HG02759 (cell line): Measurements from ENCODE around the gene SSNA1.
A peak's percentile ranks its signal among the peaks of the same experiment; 100 is the strongest.

Experiments
- ATAC-seq: cut with Tn5 transposase; IDR thresholded peaks from one replicate; pipeline ENCODE4 v1.9.1; 2021; ENCODE audit warnings: mild to moderate bottlenecking, moderate library complexity; ENCODE audit not compliant: unreplicated experiment

SSNA1 gene

DNA sequence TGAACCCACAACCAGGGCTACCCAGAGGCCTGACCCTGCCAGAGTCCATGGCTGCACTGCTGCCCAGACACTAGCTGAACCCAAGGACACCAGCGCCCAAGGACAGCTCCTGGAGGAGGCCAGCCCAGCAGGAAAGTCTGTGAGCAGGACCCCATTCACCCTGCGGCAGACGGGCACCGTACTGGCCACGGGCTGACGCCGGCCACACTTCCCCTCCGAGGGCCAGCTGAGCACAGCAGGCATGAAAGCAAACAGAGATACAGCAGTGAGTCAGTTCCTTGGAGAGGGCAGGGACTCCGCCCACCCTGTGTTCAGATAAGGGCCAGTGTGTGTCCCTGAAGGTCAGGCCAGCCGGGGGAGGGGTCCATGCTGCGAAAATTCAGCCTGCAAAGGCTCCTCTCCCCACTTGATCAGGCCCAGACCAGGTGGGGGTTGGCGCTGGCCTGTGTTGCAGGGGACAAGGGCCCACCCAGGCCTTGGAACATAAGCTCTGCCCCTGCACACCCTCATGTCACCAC lies 30.3 kb downstream of the SSNA1 start:
- ATAC-seq = no peak

DNA sequence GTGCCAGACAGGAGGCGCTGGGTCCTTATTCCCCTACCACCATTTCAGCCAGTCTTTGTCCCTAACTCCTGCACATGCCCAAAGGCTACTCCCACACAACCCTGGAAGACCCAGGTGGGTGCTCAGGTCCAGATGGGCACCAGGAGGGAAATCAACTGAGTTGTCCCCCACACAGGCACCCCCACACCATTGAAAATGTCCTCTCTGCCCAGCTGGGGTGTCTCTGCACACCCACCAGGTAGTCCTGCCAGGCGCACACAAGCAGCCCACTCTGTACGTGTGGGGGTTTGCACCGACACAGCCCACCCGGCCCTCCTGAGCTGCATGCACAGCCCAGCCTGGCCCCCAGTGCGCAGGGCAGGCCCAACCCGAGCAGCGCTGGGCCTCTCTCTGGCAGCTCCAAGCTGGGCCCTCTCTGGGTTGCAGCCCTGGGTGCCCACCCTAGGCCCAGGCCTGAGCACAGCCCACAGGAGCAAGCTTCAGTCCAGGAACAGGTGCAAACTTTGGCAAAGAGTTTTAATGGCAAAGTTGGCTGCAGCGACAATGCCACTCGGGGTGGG lies 31.4 kb downstream of the SSNA1 start:
- ATAC-seq = no peak

DNA sequence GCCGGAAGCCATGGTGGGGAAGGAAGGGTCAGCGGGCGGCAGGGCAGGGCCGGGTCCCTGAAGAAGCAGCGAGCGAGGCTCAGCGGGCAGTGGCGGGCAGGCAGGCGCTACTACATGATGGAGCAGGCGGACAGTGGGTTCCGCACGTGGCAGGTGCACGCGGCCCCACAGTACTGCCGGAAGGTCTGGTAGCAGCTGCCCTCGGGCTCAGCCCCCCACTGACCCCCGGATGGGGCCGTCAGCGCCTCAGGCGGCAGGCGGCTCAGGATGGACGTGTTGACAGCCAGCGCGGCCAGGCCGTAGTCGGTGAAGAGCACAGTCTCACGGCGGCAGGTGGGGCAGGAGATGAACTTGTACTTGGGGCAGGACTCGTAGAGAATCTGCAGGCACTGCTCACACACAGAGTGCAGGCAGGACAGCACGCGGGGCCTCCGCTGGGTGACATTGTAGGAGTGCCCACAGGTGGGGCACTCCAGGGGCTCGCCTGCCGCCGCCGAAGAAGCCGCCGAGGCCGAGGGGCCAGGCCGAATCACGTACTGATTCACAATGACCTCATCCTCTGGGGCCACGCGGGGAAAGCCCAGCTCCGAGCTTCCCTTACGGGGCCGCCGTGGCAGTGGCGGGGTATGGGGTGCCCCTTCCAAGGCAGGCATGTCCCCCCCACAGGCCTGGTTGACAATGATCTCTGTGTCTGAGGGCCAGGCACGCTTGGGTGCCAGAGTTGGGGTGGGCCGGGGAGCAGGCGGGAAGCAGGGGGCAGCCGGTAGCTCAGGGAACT lies 32.0 kb downstream of the SSNA1 start:
- ATAC-seq = no peak

DNA sequence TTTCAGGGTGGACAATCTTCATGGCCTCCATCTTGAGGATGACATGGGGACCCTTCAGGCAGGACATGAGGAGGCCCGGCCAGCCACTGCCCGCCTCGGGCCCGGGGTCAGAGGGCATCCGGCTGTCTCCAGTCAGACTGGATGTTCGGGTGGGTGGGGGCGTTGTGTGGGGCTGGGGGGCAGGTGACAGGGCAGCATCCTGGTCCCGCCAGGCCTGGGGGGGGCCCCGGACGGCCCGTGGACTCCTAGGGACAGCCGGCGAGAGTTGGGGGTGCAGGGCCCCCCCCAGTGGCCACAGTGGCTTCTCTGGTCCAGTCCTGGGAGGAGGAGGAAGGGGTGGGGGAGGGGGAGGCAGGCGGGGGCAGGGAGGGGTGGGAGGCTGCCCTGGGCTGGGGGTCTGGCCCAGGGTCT lies 32.6 kb downstream of the SSNA1 start:
- no peak for ATAC-seq

DNA sequence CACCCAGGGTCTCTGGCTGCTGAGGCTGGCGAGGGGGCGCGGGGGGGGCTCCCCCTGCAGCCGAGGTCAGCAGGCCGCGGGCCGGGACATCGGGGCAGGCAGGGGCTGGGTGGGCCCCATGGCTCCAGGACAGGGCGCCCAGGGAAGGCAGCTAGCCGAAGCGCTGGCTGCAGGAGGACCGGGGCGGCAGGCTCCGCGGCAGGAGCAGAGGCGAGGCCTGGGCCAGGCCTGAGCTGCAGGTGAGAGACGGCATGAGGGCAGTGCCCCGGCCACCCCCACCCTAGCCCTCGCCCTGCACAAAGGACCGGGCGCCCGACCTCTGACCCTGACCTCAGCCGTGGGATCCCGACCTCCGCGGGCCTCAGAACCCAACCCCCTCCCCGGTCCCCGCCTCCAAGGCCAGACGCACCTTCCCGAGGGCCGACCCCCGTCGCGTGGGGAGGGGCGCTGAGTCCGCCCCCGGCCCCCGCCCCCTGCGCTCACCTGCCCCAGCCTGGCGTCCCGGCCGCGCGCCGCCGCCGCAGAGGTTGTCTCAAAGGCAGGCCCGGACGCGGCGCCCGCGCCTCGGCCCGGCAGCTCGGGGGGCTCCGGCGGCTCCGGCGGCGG lies 33.1 kb downstream of the SSNA1 start:
- ATAC-seq = no peak

DNA sequence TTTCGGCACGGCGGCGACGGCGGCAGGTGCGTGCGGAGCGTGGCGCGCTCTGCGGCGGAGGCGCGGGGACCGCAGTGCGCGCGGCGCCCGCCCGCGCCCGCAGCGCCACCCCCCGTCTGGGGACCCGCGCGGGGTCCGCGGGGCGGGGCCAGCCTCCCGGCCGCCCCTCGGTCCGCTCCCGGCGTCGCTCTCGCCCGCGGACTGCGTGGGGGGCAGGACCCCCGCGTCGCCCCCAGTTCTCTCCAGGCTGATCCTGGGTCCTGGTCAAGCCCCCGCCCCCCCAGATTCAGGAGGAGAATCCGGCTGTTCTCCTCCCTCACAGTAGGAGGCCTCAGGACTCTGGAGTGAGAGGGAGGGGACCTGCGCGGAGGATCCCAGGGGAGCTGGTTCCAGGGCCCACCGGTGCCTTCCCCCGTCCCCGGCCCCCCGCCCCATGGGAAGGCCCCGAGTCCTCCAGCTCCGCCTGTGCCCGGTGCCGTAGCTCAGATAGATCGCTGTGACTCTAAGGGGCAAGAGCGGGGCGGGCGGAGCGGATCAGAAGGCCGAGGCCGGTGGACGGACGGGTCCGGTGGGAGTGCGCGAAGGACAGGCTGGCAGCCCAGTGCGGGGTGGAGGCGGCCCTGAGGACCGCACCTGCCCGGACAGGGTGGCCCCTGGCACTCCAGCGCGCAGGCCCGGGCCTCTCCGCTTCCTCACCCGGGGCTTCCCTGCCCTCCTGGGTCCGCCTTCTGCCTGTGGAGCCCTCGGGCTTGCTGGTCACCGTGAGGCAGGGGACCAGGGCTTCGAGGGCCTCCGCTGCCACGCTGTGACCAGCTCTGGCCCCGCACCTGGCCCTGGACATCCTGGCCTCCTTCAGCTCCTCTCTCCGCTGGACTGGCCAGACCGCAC lies 34.0 kb downstream of the SSNA1 start, which contains the start of gene RNF208:
TSS of gene RNF208 (minus strand) at position 51 of the 888 bp plus-strand sequence. CDS start 1,028 bp downstream, outside the sequence.
- ATAC-seq = peak; percentile 5

DNA sequence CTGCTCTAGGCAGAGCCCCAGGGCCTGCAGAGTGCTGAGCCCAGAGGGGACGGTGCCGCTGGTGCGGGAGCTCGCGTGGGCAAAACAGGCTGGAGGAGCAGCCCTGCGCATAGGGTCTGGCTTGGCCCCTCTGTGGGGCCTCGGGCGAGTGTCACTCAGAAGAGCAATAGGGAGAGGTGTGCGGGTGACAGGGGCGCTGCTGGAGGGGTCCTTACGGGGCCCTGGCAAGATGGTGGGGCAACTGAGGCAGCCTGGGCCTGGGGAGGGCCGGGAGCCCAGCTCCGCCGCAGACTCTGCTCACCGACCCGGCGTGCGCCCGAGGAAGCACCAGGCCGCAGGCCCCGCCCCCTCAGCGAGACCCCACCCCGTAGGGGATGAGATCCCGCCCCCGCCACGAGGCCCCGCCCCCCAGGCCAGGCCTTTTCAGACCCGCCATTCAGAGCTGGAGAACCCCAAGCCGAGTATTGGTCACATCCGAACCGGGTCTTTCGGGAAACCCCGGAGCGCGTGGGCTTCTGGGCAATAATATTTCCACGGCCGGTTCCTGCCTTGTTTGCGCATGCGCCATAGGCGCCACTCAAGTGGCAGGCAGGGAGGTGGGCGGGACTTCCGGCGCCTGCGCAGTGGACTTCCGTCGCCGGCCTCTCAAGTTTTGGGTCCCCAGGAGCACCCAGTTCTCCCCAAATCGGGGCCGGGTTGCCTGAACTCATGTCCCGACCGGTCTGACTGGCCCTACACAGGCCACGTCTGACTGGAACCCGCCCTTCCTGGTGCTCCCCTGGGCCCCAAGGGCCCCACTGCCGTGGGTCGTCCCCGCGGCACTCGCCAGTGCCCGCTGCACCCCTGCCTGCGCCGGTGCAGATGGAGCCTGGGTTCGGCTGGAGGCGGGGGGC lies 34.8 kb downstream of the SSNA1 start:
- ATAC-seq = peak; percentile 76

DNA sequence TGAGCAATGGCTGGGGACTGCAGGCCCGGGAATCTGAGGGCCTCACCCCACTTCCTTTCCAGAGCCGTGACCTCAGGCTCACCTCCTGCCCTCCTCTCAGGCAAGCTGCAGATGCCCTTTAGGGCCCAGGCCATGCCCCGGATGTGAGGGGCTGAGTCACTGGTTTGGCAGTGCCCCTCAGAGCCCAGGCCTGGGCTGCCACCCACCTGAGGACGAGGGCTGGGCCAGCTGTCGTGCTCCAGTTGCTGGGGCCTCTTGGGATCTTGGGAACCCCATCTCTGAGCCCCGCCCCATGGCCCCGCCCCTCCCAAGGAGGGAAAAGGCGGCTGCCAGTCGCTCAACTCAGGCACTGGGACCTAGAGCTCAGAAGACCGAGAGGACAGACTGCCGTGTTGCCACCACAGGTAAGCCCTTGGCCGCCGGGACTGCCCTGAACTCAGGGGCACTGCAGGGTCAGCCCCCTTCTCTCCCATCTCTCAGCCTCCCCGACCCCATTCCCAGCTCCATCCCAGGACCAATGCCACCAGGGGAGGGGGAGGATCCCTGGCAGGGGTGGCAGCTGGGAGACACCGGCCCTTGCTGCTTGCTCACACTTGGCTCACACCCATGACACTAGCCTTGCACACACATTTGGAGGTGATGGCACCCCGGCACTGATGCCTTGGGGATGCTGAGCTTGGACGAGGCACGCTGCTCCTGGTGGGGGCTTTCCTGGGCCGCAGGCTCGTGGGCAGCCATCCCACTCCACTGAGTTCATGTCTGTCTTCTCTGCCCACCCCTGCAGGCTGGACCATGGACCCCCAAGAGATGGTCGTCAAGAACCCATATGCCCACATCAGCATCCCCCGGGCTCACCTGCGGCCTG lies 36.6 kb downstream of the SSNA1 start, which contains the start of gene CYSRT1:
TSS of gene CYSRT1 (plus strand) at position 345 of the 865 bp plus-strand sequence. CDS start at position 793, 448 bp downstream.
- ATAC-seq = no peak

DNA sequence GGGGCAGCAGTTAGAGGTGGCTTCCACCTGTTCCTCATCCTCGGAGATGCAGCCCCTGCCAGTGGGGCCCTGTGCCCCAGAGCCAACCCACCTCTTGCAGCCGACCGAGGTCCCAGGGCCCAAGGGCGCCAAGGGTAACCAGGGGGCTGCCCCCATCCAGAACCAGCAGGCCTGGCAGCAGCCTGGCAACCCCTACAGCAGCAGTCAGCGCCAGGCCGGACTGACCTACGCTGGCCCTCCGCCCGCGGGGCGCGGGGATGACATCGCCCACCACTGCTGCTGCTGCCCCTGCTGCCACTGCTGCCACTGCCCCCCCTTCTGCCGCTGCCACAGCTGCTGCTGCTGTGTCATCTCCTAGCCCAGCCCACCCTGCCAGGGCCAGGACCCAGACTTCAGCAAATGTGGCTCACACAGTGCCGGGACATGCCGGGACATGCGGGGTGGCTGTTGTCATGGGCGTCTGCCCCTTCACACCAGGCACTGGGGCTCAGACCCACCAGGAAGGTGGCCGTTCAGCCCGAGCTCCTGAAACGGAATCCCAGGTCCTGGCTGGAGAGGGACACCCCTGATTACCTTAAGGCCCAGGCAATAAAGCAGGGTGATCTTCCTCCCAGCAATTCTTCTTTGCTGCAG lies 37.3 kb downstream of the SSNA1 start:
- no peak for ATAC-seq

DNA sequence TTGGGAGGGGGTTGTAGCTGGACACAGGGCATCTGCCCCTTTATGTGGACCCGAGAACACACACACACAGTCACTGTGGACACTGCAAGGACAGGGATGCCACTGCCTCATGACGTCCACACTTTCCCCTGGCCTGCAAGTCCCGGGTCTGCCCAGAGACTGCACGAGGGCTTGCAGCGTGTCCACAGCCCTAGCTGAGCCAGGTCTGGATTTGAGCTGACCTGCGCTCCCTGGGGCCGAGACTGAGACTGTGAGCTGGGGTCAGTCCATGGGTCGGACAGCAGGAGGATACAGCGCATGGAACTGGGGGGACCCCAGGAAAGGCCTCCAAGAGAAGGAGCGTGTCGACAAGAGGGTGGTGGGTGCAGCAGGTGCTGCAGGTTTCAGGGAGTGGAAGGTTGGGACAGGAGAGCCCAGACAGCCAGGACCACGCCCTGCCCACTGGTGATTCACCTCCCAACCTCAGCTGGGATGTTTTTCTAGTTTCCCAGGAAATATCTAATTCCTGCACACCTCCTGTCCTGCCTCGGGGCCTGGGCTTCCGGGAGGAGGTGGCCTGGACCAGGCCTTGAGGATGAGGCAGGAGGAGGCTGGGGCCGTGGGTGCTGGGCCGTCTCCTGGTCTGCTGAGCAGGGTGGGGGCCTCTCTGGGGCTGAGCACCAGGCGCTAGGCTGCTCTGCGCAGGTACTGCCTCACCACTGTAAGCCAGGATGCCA lies 38.0 kb downstream of the SSNA1 start:
- ATAC-seq = no peak

DNA sequence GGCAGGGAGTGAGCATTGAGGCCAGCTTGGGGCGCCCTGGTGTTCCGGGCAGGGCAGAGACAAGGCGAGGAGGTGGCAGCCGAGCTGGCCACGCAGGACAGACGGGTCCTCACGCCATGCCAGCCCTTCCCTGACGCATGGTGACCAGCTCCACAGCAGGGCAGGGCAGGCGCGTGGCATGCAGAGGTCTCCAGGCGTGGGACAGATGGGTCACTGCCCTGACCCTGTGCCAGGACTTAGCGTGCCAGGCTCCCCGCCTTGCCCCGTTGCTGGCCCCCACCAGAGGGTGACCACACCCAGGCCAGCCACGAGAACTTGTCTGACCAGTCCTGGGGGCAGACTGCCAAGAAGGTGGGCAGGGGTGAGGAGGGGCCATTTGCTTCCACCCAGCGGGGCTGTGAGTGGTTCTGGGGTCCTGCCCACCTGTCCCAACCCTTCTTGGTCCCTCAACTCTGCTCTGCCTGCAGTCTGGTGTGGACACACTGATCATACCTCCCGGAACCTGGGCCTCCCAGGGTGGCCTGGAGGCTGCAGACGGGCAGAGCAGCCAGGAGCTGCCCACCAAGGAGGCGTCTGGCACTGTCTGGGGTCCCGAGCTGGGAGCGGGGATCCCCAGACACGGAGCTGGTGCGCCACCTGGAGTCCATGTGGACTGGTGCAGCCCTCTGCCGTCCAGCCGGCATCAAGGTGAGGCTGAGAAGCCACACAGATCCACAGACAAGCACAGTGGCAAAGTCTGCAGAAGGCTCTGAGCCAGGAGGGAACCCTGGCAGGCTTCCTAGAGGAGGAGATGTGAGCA lies 38.8 kb downstream of the SSNA1 start, which contains the start of gene RNF224:
TSS of gene RNF224 (plus strand) at position 449 of the 799 bp plus-strand sequence. CDS start 834 bp downstream, outside the sequence.
- no peak for ATAC-seq

DNA sequence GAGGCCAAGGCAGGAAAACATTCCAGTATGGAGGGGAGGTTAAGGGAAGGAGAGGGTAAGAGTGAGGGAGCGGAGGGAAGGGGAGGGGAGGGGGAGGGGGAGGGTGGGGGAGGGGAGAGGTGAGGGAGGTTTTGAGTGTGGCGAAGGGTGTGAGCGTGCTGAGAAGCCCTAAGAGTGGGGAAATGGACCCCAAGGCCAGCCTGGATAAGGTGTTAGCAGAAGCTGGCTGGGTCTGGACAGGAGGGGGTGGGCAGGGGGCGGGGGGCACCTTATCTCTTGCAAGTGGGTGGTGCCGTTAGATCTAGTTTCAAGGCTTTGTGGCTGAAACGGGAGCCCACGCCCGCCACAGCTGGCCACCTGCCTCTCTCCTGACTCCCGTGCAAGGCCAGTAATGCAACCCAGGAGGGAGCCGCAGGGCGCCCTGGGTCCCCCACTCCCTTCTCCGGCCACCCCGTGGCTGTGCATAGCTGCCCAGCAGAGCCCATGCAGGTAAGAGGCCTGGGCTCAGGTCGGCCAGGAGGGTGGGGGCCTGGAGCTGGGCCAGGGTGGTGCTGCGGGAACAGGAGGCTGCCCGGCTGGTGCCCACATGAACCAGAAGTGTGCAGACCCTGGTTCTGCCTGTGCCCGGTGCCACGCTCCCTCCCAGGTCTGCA lies 39.5 kb downstream of the SSNA1 start:
- ATAC-seq = no peak

DNA sequence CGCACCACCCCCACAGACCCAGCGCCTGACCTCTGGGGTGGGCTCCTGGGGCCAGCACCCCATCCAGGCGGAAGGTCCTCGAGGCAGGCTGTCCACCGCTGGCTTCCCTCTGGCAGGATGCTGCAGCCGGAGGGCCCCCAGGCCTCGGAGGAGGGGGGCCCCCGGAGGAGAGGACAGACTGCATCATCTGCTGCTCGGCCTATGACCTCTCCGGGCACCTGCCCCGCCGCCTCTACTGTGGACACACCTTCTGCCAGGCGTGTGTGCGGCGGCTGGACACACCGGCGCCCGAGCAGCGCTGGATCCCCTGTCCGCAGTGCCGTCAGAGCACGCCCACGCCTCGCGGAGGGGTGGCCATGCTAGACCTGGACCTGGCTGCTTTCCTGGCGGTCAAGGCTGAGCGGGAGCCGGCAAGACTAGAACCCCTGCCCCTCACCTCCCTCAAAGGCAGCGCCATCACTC lies 40.1 kb downstream of the SSNA1 start:
- no peak for ATAC-seq

DNA sequence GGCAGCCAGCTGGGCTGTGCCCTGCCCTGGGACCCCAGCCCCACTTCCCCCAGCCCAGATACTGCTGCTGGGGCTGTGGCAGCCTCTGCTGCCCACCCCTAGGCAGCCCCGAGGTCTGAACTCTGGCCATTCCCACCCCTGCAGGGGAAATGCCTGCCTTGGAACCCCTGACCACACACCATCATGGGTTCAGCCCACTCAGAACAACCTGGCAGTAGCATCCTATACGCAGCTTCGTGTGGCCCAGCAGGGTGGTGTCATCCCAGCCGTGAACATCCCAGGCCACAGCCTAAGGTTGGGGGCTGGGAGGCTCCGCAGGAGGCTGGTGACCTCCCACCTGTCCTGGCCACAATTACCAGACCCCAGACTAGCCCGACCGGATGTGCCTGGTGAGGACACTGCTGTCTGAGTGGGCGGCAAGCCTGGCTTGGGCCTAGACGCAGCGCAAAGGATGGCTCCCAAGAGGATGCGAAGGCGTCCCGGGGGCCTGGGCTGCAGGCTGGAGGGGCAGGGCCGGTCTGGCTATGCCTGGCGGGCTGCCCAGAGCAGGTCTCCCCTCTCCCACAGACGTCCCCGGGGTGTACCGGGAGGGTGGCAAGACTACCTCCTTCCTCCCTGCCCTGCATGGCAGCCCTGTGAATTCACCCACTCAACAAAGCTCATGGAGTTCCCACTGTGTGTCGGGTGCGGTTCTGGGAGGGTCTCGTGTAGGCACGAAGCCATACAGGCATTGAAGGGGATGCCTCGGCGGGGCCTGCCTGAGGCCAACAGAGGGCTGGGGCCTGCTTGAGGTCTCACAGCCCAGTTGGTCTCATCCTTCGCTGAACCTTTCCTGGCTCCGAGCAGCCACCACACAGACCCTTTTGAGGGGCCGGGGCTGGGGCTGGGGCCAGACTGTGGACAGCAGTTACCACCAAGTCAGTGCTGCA lies 40.8 kb downstream of the SSNA1 start:
- no peak for ATAC-seq
